ENCODE data around the gene CYP26B1.

DNA sequence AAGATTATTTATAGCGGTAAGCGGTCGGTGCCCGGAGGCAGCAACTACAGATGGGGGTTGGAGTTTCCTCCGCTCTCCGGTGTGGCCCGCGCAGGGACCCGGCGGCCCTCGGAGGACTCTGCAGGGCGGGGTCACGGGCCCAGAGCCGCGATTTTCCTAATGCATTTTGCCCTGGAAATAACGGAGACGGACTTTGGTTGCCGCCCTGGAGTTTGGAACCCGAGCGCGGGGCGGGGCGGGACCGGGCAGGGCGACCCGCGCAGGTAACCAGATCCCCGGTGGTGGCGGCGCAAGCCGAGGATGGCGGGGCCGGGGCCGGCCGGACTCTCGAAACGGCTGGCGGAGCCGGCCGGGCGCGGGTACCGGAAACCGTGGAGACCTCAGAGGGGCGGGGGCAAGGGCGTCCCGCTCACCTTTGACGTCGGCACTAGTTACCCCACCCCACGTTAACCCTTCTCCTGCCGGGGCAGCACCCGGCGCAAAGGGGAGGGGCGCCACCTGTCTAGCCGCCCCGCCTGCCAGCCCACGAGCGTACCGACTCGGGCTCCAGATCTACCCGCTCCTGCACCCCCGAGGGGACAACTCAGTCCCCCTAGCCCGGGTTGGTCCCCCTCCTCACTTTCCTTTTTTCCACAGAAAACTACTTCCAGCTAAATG, 2.9 kb downstream of the CYP26B1 start:
- no peak for TF ChIP-seq TEAD1 (CRISPR knock-in tag; IDR thresholded peaks at IDR 0.05)
- no peak for TF ChIP-seq MLX (CRISPR knock-in tag; IDR thresholded peaks at IDR 0.05)
- TF ChIP-seq, protein P1, sequence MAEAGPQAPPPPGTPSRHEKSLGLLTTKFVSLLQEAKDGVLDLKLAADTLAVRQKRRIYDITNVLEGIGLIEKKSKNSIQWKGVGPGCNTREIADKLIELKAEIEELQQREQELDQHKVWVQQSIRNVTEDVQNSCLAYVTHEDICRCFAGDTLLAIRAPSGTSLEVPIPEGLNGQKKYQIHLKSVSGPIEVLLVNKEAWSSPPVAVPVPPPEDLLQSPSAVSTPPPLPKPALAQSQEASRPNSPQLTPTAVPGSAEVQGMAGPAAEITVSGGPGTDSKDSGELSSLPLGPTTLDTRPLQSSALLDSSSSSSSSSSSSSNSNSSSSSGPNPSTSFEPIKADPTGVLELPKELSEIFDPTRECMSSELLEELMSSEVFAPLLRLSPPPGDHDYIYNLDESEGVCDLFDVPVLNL (CRISPR knock-in tag; IDR thresholded peaks at IDR 0.05; ENCODE audit: borderline replicate concordance, low read depth), result no peak
- TF ChIP-seq JUN (CRISPR knock-in tag; IDR thresholded peaks at IDR 0.05), result no peak
- TF ChIP-seq, protein P2, sequence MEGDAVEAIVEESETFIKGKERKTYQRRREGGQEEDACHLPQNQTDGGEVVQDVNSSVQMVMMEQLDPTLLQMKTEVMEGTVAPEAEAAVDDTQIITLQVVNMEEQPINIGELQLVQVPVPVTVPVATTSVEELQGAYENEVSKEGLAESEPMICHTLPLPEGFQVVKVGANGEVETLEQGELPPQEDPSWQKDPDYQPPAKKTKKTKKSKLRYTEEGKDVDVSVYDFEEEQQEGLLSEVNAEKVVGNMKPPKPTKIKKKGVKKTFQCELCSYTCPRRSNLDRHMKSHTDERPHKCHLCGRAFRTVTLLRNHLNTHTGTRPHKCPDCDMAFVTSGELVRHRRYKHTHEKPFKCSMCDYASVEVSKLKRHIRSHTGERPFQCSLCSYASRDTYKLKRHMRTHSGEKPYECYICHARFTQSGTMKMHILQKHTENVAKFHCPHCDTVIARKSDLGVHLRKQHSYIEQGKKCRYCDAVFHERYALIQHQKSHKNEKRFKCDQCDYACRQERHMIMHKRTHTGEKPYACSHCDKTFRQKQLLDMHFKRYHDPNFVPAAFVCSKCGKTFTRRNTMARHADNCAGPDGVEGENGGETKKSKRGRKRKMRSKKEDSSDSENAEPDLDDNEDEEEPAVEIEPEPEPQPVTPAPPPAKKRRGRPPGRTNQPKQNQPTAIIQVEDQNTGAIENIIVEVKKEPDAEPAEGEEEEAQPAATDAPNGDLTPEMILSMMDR (IDR thresholded peaks at IDR 0.05), result no peak
- TF ChIP-seq TCF7 (CRISPR knock-in tag; IDR thresholded peaks at IDR 0.05; ENCODE audit: low read depth), result no peak
- no peak for TF ChIP-seq ZNF532 (CRISPR knock-in tag; IDR thresholded peaks at IDR 0.05; ENCODE audit: borderline replicate concordance)
- TF ChIP-seq ZBTB43 (CRISPR knock-in tag; IDR thresholded peaks at IDR 0.05), result no peak
- no peak for TF ChIP-seq JAZF1 (CRISPR knock-in tag; IDR thresholded peaks at IDR 0.05)

Data from WTC11 (cell line).